Neural cell (in vitro differentiated cells): ENCODE measurements around the gene RNASE7. TPM values are rescaled to one million over a fixed set of nuclear protein-coding genes. Genes with fewer than 3 reads are reported as not detected.

Experiments used
- H2AFZ ChIP-seq: fragments of 200-600, 300-800 bp; sonication (generic), shearing (Covaris generic); 2 replicates; pipeline ENCODE4 v1.6.0; 2014; ENCODE audit warnings: low read depth, mild to moderate bottlenecking, antibody characterized with exemption, low read length, moderate library complexity
- H3F3A ChIP-seq: fragments of 200-600 bp; shearing (Covaris generic); 2 replicates; pipeline ENCODE4 v1.6.1; 2016; ENCODE audit warnings: mild to moderate bottlenecking, moderate library complexity, mixed read lengths, antibody characterized with exemption, low read length; ENCODE audit not compliant: insufficient read depth, poor library complexity, severe bottlenecking
- H3K27ac ChIP-seq: fragments of 200-600, 300-800 bp; sonication (generic), shearing (Covaris generic); 2 replicates; pipeline ENCODE4 v1.5.1; 2014; ENCODE audit warnings: mild to moderate bottlenecking, low read length, moderate library complexity
- H3K27me3 ChIP-seq: fragments of 300-800, 200-600 bp; sonication (generic), shearing (Covaris generic); 2 replicates; pipeline ENCODE4 v1.6.0; 2014; ENCODE audit warnings: mild to moderate bottlenecking, low read depth, low read length, moderate library complexity; ENCODE audit not compliant: insufficient read depth
- H3K36me3 ChIP-seq: fragments of 300-800, 200-600 bp; sonication (generic), shearing (Covaris generic); 2 replicates; pipeline ENCODE4 v1.5.1; 2014; ENCODE audit warnings: mild to moderate bottlenecking, antibody characterized with exemption, low read length, moderate library complexity; ENCODE audit not compliant: insufficient read depth
- H3K4me2 ChIP-seq: fragments of 300-800, 200-600 bp; sonication (generic), shearing (Covaris generic); 2 replicates; pipeline ENCODE4 v1.6.0; 2014; ENCODE audit warnings: mild to moderate bottlenecking, low read length
- H3K4me3 ChIP-seq: fragments of 300-800, 200-600 bp; sonication (generic), shearing (Covaris generic); 2 replicates; pipeline ENCODE4 v1.5.1; 2014; ENCODE audit warnings: mild to moderate bottlenecking, low read length, moderate library complexity
- H3K79me2 ChIP-seq: fragments of 200-600 bp; shearing (Covaris generic); replicated peaks from 2 replicates; pipeline ENCODE4 v1.6.0; 2014; ENCODE audit warnings: mild to moderate bottlenecking, low read length, moderate library complexity; ENCODE audit not compliant: insufficient read depth
- H3K9ac ChIP-seq: fragments of 300-800, 200-600 bp; sonication (generic), shearing (Covaris generic); 2 replicates; pipeline ENCODE4 v1.6.1; 2016; ENCODE audit warnings: mild to moderate bottlenecking, low read length, mixed read lengths
- H3K9me2 ChIP-seq: fragments of 200-600 bp; shearing (Covaris generic); 2 replicates; pipeline ENCODE4 v1.6.1; 2016; ENCODE audit warnings: mild to moderate bottlenecking, low read length, mixed read lengths; ENCODE audit not compliant: insufficient read depth
- H3K9me3 ChIP-seq: fragments of 200-600, 300-800 bp; sonication (generic), shearing (Covaris generic); 2 replicates; pipeline ENCODE4 v1.6.1; 2016; ENCODE audit warnings: mild to moderate bottlenecking, mixed run types, low read length, moderate library complexity, mixed read lengths
- H4K20me1 ChIP-seq: fragments of 200-600 bp; shearing (Covaris generic); 2 replicates; pipeline ENCODE4 v1.6.1; 2016; ENCODE audit warnings: mild to moderate bottlenecking, mixed run types; ENCODE audit not compliant: insufficient read depth
- EP300 ChIP-seq: fragments of 450-650 bp; conservative IDR thresholded peaks from 2 replicates; pipeline ENCODE4 v1.6.1; 2014; ENCODE audit warnings: antibody characterized with exemption, mild to moderate bottlenecking, moderate library complexity; ENCODE audit not compliant: poor library complexity, severe bottlenecking
- MXI1 ChIP-seq: fragments of 450-650 bp; conservative IDR thresholded peaks from 2 replicates; pipeline ENCODE4 v1.6.1; 2014; ENCODE audit warnings: antibody characterized with exemption, mild to moderate bottlenecking; ENCODE audit not compliant: poor library complexity, severe bottlenecking
- POLR2AphosphoS5 ChIP-seq: IDR thresholded peaks from 2 replicates; pipeline ENCODE4 v1.6.1; 2012
- RAD21 ChIP-seq: fragments of 450-650 bp; conservative IDR thresholded peaks from 2 replicates; pipeline ENCODE4 v1.6.1; 2014; ENCODE audit warnings: antibody characterized with exemption, mild to moderate bottlenecking, moderate library complexity
- SMC3 ChIP-seq: fragments of 450-650 bp; conservative IDR thresholded peaks from 2 replicates; pipeline ENCODE4 v1.6.1; 2014; ENCODE audit warnings: antibody characterized with exemption, mild to moderate bottlenecking, moderate library complexity; ENCODE audit not compliant: poor library complexity
- TAF1 ChIP-seq: IDR thresholded peaks from 2 replicates; pipeline ENCODE4 v1.6.1; 2012; ENCODE audit warnings: low read depth
- polyA plus RNA-seq: library from polyadenylated mRNA; depleted of rRNA; stranded (reverse); fragments of >200 nt; gene quantifications from 2 replicates; pipeline ENCODE4 v1.2.3, GENCODE V29; 2014
- TF ChIP-seq, protein P1 (sequence below): fragments of 450-650 bp; IDR thresholded peaks from 2 replicates; pipeline ENCODE4 v1.5.1; 2014; ENCODE audit warnings: antibody characterized with exemption, mild to moderate bottlenecking, moderate library complexity; ENCODE audit not compliant: poor library complexity, severe bottlenecking
- TF ChIP-seq, protein P2 (sequence below): IDR thresholded peaks from 2 replicates; pipeline ENCODE4 v1.6.1; 2012; ENCODE audit warnings: borderline replicate concordance

Gene RNASE7
- polyA plus RNA-seq, 1 donor from 2014 or later: not detected

DNA sequence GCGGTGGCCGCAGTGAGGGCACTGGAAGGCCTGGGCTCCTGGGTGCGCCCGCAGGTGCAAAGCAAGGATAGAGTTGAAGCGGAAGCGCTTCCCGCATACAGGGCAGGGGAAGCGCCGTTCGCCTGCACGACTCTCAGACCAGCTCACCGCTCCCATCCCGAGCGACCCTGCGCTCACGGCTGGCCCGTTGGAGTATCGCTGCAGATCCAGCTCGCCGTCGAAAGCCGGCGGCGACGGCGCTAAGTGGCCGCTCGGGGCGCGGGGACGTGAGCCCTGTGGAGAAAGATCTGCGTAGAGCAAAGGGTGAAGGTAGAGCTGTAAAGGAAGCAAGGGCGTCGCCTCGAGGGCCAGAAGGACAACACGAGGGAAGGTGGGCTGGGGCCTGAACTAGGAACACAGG lies 50.9 kb downstream of the RNASE7 start:
- H3K79me2 ChIP-seq: peaks cover 23% of the 10 kb centered on the region
- H3K9me2 ChIP-seq: no peaks in the 10 kb centered on the region
- H3K9ac ChIP-seq: peak overlapping the region; percentile 69
- H4K20me1 ChIP-seq: no peaks in the 10 kb centered on the region
- H3K4me2 ChIP-seq: no peak overlapping the region
- H2AFZ ChIP-seq: no peak overlapping the region
- H3K9me3 ChIP-seq: no peaks in the 10 kb centered on the region
- peak overlapping the region; percentile 92 for H3K27ac ChIP-seq
- no peaks in the 10 kb centered on the region for H3K27me3 ChIP-seq
- peaks cover 7% of the 10 kb centered on the region for H3K36me3 ChIP-seq
- H3F3A ChIP-seq: peaks cover 8% of the 10 kb centered on the region
- TF ChIP-seq, protein P1, sequence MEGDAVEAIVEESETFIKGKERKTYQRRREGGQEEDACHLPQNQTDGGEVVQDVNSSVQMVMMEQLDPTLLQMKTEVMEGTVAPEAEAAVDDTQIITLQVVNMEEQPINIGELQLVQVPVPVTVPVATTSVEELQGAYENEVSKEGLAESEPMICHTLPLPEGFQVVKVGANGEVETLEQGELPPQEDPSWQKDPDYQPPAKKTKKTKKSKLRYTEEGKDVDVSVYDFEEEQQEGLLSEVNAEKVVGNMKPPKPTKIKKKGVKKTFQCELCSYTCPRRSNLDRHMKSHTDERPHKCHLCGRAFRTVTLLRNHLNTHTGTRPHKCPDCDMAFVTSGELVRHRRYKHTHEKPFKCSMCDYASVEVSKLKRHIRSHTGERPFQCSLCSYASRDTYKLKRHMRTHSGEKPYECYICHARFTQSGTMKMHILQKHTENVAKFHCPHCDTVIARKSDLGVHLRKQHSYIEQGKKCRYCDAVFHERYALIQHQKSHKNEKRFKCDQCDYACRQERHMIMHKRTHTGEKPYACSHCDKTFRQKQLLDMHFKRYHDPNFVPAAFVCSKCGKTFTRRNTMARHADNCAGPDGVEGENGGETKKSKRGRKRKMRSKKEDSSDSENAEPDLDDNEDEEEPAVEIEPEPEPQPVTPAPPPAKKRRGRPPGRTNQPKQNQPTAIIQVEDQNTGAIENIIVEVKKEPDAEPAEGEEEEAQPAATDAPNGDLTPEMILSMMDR: no peak
- no peak for TF ChIP-seq POLR2AphosphoS5
- TF ChIP-seq EP300: no peak
- TF ChIP-seq RAD21: no peak
- TF ChIP-seq TAF1: no peak
- no peak for TF ChIP-seq SMC3
- TF ChIP-seq, protein P2, sequence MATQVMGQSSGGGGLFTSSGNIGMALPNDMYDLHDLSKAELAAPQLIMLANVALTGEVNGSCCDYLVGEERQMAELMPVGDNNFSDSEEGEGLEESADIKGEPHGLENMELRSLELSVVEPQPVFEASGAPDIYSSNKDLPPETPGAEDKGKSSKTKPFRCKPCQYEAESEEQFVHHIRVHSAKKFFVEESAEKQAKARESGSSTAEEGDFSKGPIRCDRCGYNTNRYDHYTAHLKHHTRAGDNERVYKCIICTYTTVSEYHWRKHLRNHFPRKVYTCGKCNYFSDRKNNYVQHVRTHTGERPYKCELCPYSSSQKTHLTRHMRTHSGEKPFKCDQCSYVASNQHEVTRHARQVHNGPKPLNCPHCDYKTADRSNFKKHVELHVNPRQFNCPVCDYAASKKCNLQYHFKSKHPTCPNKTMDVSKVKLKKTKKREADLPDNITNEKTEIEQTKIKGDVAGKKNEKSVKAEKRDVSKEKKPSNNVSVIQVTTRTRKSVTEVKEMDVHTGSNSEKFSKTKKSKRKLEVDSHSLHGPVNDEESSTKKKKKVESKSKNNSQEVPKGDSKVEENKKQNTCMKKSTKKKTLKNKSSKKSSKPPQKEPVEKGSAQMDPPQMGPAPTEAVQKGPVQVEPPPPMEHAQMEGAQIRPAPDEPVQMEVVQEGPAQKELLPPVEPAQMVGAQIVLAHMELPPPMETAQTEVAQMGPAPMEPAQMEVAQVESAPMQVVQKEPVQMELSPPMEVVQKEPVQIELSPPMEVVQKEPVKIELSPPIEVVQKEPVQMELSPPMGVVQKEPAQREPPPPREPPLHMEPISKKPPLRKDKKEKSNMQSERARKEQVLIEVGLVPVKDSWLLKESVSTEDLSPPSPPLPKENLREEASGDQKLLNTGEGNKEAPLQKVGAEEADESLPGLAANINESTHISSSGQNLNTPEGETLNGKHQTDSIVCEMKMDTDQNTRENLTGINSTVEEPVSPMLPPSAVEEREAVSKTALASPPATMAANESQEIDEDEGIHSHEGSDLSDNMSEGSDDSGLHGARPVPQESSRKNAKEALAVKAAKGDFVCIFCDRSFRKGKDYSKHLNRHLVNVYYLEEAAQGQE: no peak
- TF ChIP-seq MXI1: no peak
- peak overlapping the region; percentile 61 for H3K4me3 ChIP-seq

Other genes with a start within 250 kb of the RNASE7 start
- gene RNASE1, start 239.5 kb upstream of the RNASE7 start, polyA plus RNA-seq: 0.64 TPM in 1 of 2 replicates, not detected in the other
- gene RNASE3, start 151.0 kb upstream of the RNASE7 start, polyA plus RNA-seq: not detected in 2 replicates
- 0.68 TPM in 1 of 2 replicates, not detected in the other for gene RNASE2, start 86.9 kb upstream of the RNASE7 start, polyA plus RNA-seq
- 231 and 281 TPM in 2 replicates for gene METTL17, start 52.4 kb upstream of the RNASE7 start, polyA plus RNA-seq
- not detected in 2 replicates for gene SLC39A2, start 43.1 kb upstream of the RNASE7 start, polyA plus RNA-seq
- gene NDRG2, start 17.3 kb upstream of the RNASE7 start, polyA plus RNA-seq: 30.8 and 43.3 TPM in 2 replicates
- not detected in 2 replicates for gene TPPP2, start 12.1 kb upstream of the RNASE7 start, polyA plus RNA-seq
- not detected in 2 replicates for gene RNASE13, start 7.6 kb upstream of the RNASE7 start, polyA plus RNA-seq
- gene RNASE8, start 15.5 kb downstream of the RNASE7 start, polyA plus RNA-seq: not detected in 2 replicates
- 28.9 and 32.4 TPM in 2 replicates for gene ARHGEF40, start 27.9 kb downstream of the RNASE7 start, polyA plus RNA-seq
- gene ZNF219, start 56.3 kb downstream of the RNASE7 start, polyA plus RNA-seq: 40.6 and 51.2 TPM in 2 replicates
- gene TMEM253, start 58.7 kb downstream of the RNASE7 start, polyA plus RNA-seq: 0.26 TPM in 1 of 2 replicates, not detected in the other
- gene OR5AU1, start 113.7 kb downstream of the RNASE7 start, polyA plus RNA-seq: not detected in 2 replicates
- gene HNRNPC, start 227.1 kb downstream of the RNASE7 start, polyA plus RNA-seq: 1,176 and 1,189 TPM in 2 replicates
- gene RPGRIP1, start 237.7 kb downstream of the RNASE7 start, polyA plus RNA-seq: not detected in 2 replicates